ENCODE data around the gene DCAF11.
"Not testable (repeated sequence)": the region's sequence is repeated elsewhere in the genome, so short reads cannot be mapped to it uniquely, and the experiment has no call there.

DCAF11 gene

GRCh38 chr14:24098927-24099813, 15.4 kb upstream of the DCAF11 start:
- peaks cover 69% of the 10 kb centered on the region for H3K36me3 ChIP-seq (ENCODE audit: control insufficient read depth, insufficient read depth, low read length)
- no peak overlapping the region for H3K27ac ChIP-seq (ENCODE audit: low read depth, low read length, severe bottlenecking)
- no peaks in the 10 kb centered on the region for H3K9me3 ChIP-seq (ENCODE audit: control insufficient read depth, low read length)
- 97 to 98% methylated on average over 14 to 16 of the region's 17 CpGs for WGBS, 2 experiments (ENCODE audit: insufficient coverage in 2 of 2)
- H3K4me3 ChIP-seq (ENCODE audit: extremely low read depth, insufficient read depth, low read length, poor library complexity, severe bottlenecking) = no peak overlapping the region
- H3K4me1 ChIP-seq (ENCODE audit: control insufficient read depth, insufficient read depth, low read length, poor library complexity, severe bottlenecking) = no peaks in the 10 kb centered on the region

- Histone ChIP-seq H3K4me3 (ENCODE audit: extremely low read depth, insufficient read depth, low read length, poor library complexity, severe bottlenecking) (no peak overlapping the region), H3K27ac (ENCODE audit: low read depth, low read length, severe bottlenecking) (no peak overlapping the region), H3K4me1 (ENCODE audit: control insufficient read depth, insufficient read depth, low read length, poor library complexity, severe bottlenecking) (no peaks in the 10 kb centered on the region), H3K36me3 (ENCODE audit: control insufficient read depth, insufficient read depth, low read length) (peaks cover 76% of the 10 kb centered on the region), H3K9me3 (ENCODE audit: control insufficient read depth, low read length) (no peaks in the 10 kb centered on the region)
- 94% methylated on average over 2 to 3 of the region's 4 CpGs for WGBS, 2 experiments (ENCODE audit: insufficient coverage in 2 of 2)
Measured at GRCh38 chr14:24100197-24100981, 14.2 kb upstream of the DCAF11 start.

- Histone ChIP-seq H3K4me3 (ENCODE audit: extremely low read depth, insufficient read depth, low read length, poor library complexity, severe bottlenecking) (no peak overlapping the region), H3K4me1 (ENCODE audit: control insufficient read depth, insufficient read depth, low read length, poor library complexity, severe bottlenecking) (no peaks in the 10 kb centered on the region), H3K36me3 (ENCODE audit: control insufficient read depth, insufficient read depth, low read length) (peaks cover 76% of the 10 kb centered on the region), H3K9me3 (ENCODE audit: control insufficient read depth, low read length) (no peaks in the 10 kb centered on the region), H3K27ac (ENCODE audit: low read depth, low read length, severe bottlenecking) (no peak overlapping the region)
- 100% methylated on average over 3 of the region's 3 CpGs; no CpG with 5 or more reads in 1 of the 2 experiments for WGBS, 2 experiments (ENCODE audit: insufficient coverage in 2 of 2)
Measured at GRCh38 chr14:24100982-24101494, 13.5 kb upstream of the DCAF11 start.

GRCh38 chr14:24102357-24103048, 12.1 kb upstream of the DCAF11 start:
- H3K36me3 ChIP-seq (ENCODE audit: control insufficient read depth, insufficient read depth, low read length) = peaks cover 70% of the 10 kb centered on the region
- H3K4me3 ChIP-seq (ENCODE audit: extremely low read depth, insufficient read depth, low read length, poor library complexity, severe bottlenecking) = no peak overlapping the region
- no peak overlapping the region for H3K27ac ChIP-seq (ENCODE audit: low read depth, low read length, severe bottlenecking)
- H3K4me1 ChIP-seq (ENCODE audit: control insufficient read depth, insufficient read depth, low read length, poor library complexity, severe bottlenecking) = no peaks in the 10 kb centered on the region
- WGBS, 2 experiments (ENCODE audit: insufficient coverage in 2 of 2) = 92 to 100% methylated on average over 5 to 6 of the region's 7 CpGs
- H3K9me3 ChIP-seq (ENCODE audit: control insufficient read depth, low read length) = no peaks in the 10 kb centered on the region

GRCh38 chr14:24103451-24103850, 11.1 kb upstream of the DCAF11 start:
- Histone ChIP-seq H3K4me1 (ENCODE audit: control insufficient read depth, insufficient read depth, low read length, poor library complexity, severe bottlenecking) (no peaks in the 10 kb centered on the region), H3K36me3 (ENCODE audit: control insufficient read depth, insufficient read depth, low read length) (peaks cover 61% of the 10 kb centered on the region), H3K9me3 (ENCODE audit: control insufficient read depth, low read length) (no peaks in the 10 kb centered on the region), H3K27ac (ENCODE audit: low read depth, low read length, severe bottlenecking) (no peak overlapping the region), H3K4me3 (ENCODE audit: extremely low read depth, insufficient read depth, low read length, poor library complexity, severe bottlenecking) (no peak overlapping the region)
- 94% methylated on average over 11 to 13 of the region's 13 CpGs for WGBS, 2 experiments (ENCODE audit: insufficient coverage in 2 of 2)

GRCh38 chr14:24105609-24106239, 8.9 kb upstream of the DCAF11 start:
- H3K9me3 ChIP-seq (ENCODE audit: control insufficient read depth, low read length); H3K4me3 ChIP-seq (ENCODE audit: extremely low read depth, insufficient read depth, low read length, poor library complexity, severe bottlenecking); H3K4me1 ChIP-seq (ENCODE audit: control insufficient read depth, insufficient read depth, low read length, poor library complexity, severe bottlenecking); H3K27ac ChIP-seq (ENCODE audit: low read depth, low read length, severe bottlenecking): not testable (repeated sequence)
- H3K36me3 ChIP-seq (ENCODE audit: control insufficient read depth, insufficient read depth, low read length) = peaks cover 39% of the 10 kb centered on the region
- WGBS, 2 experiments (ENCODE audit: insufficient coverage in 2 of 2) = 92 to 95% methylated on average over 8 of the region's 8 CpGs

- no peaks in the 10 kb centered on the region for H3K4me1 ChIP-seq (ENCODE audit: control insufficient read depth, insufficient read depth, low read length, poor library complexity, severe bottlenecking)
- no peak overlapping the region for H3K4me3 ChIP-seq (ENCODE audit: extremely low read depth, insufficient read depth, low read length, poor library complexity, severe bottlenecking)
- no peaks in the 10 kb centered on the region for H3K9me3 ChIP-seq (ENCODE audit: control insufficient read depth, low read length)
- peaks cover 30% of the 10 kb centered on the region for H3K36me3 ChIP-seq (ENCODE audit: control insufficient read depth, insufficient read depth, low read length)
- no CpG with 5 or more reads among the region's 4 CpGs for WGBS, 2 experiments (ENCODE audit: insufficient coverage in 2 of 2)
- no peak overlapping the region for H3K27ac ChIP-seq (ENCODE audit: low read depth, low read length, severe bottlenecking)
Measured at GRCh38 chr14:24106672-24107271, 7.8 kb upstream of the DCAF11 start.

- no peaks in the 10 kb centered on the region for H3K4me1 ChIP-seq (ENCODE audit: control insufficient read depth, insufficient read depth, low read length, poor library complexity, severe bottlenecking)
- H3K4me3 ChIP-seq (ENCODE audit: extremely low read depth, insufficient read depth, low read length, poor library complexity, severe bottlenecking) = no peak overlapping the region
- H3K9me3 ChIP-seq (ENCODE audit: control insufficient read depth, low read length) = no peaks in the 10 kb centered on the region
- 31 to 70% methylated on average over 2 to 4 of the region's 5 CpGs for WGBS, 2 experiments (ENCODE audit: insufficient coverage in 2 of 2)
- H3K36me3 ChIP-seq (ENCODE audit: control insufficient read depth, insufficient read depth, low read length) = peaks cover 15% of the 10 kb centered on the region
- H3K27ac ChIP-seq (ENCODE audit: low read depth, low read length, severe bottlenecking) = no peak overlapping the region
Measured at GRCh38 chr14:24108336-24108874, 6.2 kb upstream of the DCAF11 start.

- Histone ChIP-seq H3K27ac (ENCODE audit: low read depth, low read length, severe bottlenecking) (no peak overlapping the region), H3K36me3 (ENCODE audit: control insufficient read depth, insufficient read depth, low read length) (no peaks in the 10 kb centered on the region), H3K4me1 (ENCODE audit: control insufficient read depth, insufficient read depth, low read length, poor library complexity, severe bottlenecking) (no peaks in the 10 kb centered on the region), H3K4me3 (ENCODE audit: extremely low read depth, insufficient read depth, low read length, poor library complexity, severe bottlenecking) (no peak overlapping the region), H3K9me3 (ENCODE audit: control insufficient read depth, low read length) (no peaks in the 10 kb centered on the region)
- 89 to 93% methylated on average over 5 to 6 of the region's 9 CpGs for WGBS, 2 experiments (ENCODE audit: insufficient coverage in 2 of 2)
Measured at GRCh38 chr14:24110060-24110459, 4.5 kb upstream of the DCAF11 start.

Measured in mesodermal cell (in vitro differentiated cells).